HepG2 (cell line): ENCODE results near the gene NFS1. TPM values are rescaled to one million over a fixed set of nuclear protein-coding genes. Genes with fewer than 3 reads are reported as not detected.

Experiments used
- ATAC-seq: fragments of 200-7000 bp; cut with Tn5 transposase; 3 replicates; pipeline ENCODE4 v1.9.1; 2020; ENCODE audit warnings: mild to moderate bottlenecking, moderate library complexity
- BruUV-seq: library from RNA; stranded (reverse); fragments of 400-500 nt; replicated peaks from 2 replicates; lab custom pipeline; 2021; lab: Mats Ljungman, UMichigan
- CTCF ChIA-PET: fragments of 300-600 bp; formaldehyde crosslinking; extraction: SDS; loops from one replicate; lab custom pipeline; 2021; ENCODE audit warnings: low total read pairs, inconsistent platforms, low intra/inter-chr PET ratio; lab: Yijun Ruan, JAX
- POLR2A ChIA-PET: fragments of 350-600 bp; sonication (Branson Sonifier 250); formaldehyde crosslinking; loops from one replicate; lab custom pipeline; 2020; ENCODE audit warnings: antibody characterized with exemption, inconsistent platforms; lab: Yijun Ruan, JAX
- DNase-seq: peaks from one replicate; pipeline ENCODE4 v3.0.0-alpha.2; 2015; ENCODE audit warnings: low spot score
- FAIRE-seq: peaks from 3 replicates; lab custom pipeline; 2011; peaks lifted over from hg19 to GRCh38; lab: Jason Lieb, UNC
- H2AFZ ChIP-seq: one replicate; pipeline ENCODE4 v1.6.1; 2011; ENCODE audit warnings: low read length, inconsistent platforms
- H3K27ac ChIP-seq: fragments of 300-600 bp; 3 replicates; pipeline ENCODE4 v1.8.0; 2011; ENCODE audit warnings: mixed run types, mild to moderate bottlenecking, mixed read lengths, low read length, inconsistent platforms; ENCODE audit not compliant: insufficient read depth; ENCODE audit errors: extremely low read length
- H3K27me3 ChIP-seq, 2 experiments: fragments of 200-600 bp in 1 of 2; 2 replicates in 1 of 2; 3 replicates in 1 of 2; pipeline versions ENCODE4 v1.6.0 to v1.8.0; 2011; ENCODE audit warnings: low read length in 2 of 2, mild to moderate bottlenecking in 2 of 2, moderate library complexity in 2 of 2, inconsistent platforms in 1 of 2; ENCODE audit not compliant: insufficient read depth in 2 of 2, control insufficient read depth in 1 of 2
- H3K36me3 ChIP-seq, 2 experiments: fragments of 200-600 bp in 1 of 2; replicated peaks in 1 of 2; 2 replicates in 1 of 2; 3 replicates in 1 of 2; pipeline versions ENCODE4 v1.5.1 to v1.8.0; 2011; ENCODE audit warnings: low read length in 2 of 2, inconsistent platforms in 1 of 2; ENCODE audit not compliant: insufficient read depth in 2 of 2, control insufficient read depth in 1 of 2
- H3K4me1 ChIP-seq: 2 replicates; pipeline ENCODE4 v1.5.1; 2012; ENCODE audit warnings: low read length, inconsistent platforms; ENCODE audit not compliant: insufficient read depth
- H3K4me2 ChIP-seq: 2 replicates; pipeline ENCODE4 v1.6.0; 2011; ENCODE audit warnings: low read depth, low read length, inconsistent platforms
- H3K4me3 ChIP-seq, 3 experiments: fragments of 200-600 bp in 1 of 3; sonication (generic), shearing (Covaris generic) in 1 of 3; replicated peaks in 1 of 3; 2 replicates each; pipeline ENCODE4 v1.5.1; 2011 to 2016; ENCODE audit warnings: low read length in 3 of 3, inconsistent platforms in 2 of 3, low read depth in 2 of 3, mild to moderate bottlenecking in 2 of 3, control low read depth in 1 of 3, mixed read lengths in 1 of 3; ENCODE audit not compliant: insufficient read depth in 1 of 3
- H3K79me2 ChIP-seq: one replicate; pipeline ENCODE4 v1.6.1; 2011; ENCODE audit warnings: low read length, inconsistent platforms; ENCODE audit not compliant: insufficient read depth
- H3K9ac ChIP-seq: 2 replicates; pipeline ENCODE4 v1.6.0; 2011; ENCODE audit warnings: mild to moderate bottlenecking, low read depth, low read length, inconsistent platforms; ENCODE audit not compliant: insufficient read depth
- H3K9me3 ChIP-seq: 2 replicates; pipeline ENCODE4 v1.5.1; 2012; ENCODE audit warnings: mild to moderate bottlenecking, low read length
- H4K20me1 ChIP-seq: 2 replicates; pipeline ENCODE4 v1.6.0; 2011; ENCODE audit warnings: inconsistent platforms, mild to moderate bottlenecking, low read length, moderate library complexity; ENCODE audit not compliant: insufficient read depth
- ATF6 ChIP-seq: sonication (generic); formaldehyde crosslinking; conservative IDR thresholded peaks from 2 replicates; pipeline ENCODE4 v1.4.0; 2020; ENCODE audit warnings: missing genetic modification reagents
- DBP ChIP-seq: sonication (generic); formaldehyde crosslinking; IDR thresholded peaks from 2 replicates; pipeline ENCODE4 v1.4.0; 2020; ENCODE audit warnings: missing genetic modification reagents; ENCODE audit errors: not compliant biosample characterization
- GATAD2A ChIP-seq: IDR thresholded peaks from 2 replicates; pipeline ENCODE4 v1.6.1; 2016
- MAFK ChIP-seq, 2 experiments: IDR thresholded peaks in 1 of 2; conservative IDR thresholded peaks in 1 of 2; 2 replicates each; pipeline ENCODE4 v1.6.1; 2011; ENCODE audit warnings: improper control_type of control experiment in 2 of 2, low read length in 2 of 2
- PAF1 ChIP-seq: IDR thresholded peaks from 2 replicates; pipeline ENCODE4 v1.6.1; 2016; ENCODE audit warnings: missing genetic modification reagents, missing compliant biosample characterization
- ZBTB1 ChIP-seq: sonication (generic); formaldehyde crosslinking; IDR thresholded peaks from 2 replicates; pipeline ENCODE4 v1.4.0; 2020; ENCODE audit warnings: missing genetic modification reagents, borderline replicate concordance
- ZBTB44 ChIP-seq: sonication (generic); formaldehyde crosslinking; IDR thresholded peaks from 2 replicates; pipeline ENCODE4 v1.4.0; 2020; ENCODE audit warnings: missing genetic modification reagents
- ZNF142 ChIP-seq: sonication (generic); formaldehyde crosslinking; IDR thresholded peaks from 2 replicates; pipeline ENCODE4 v1.4.0; 2020; ENCODE audit warnings: missing genetic modification reagents
- ZNF264 ChIP-seq: sonication (generic); formaldehyde crosslinking; IDR thresholded peaks from 2 replicates; pipeline ENCODE4 v1.4.0; 2020; ENCODE audit warnings: missing genetic modification reagents
- ZNF576 ChIP-seq: sonication (generic); formaldehyde crosslinking; IDR thresholded peaks from 2 replicates; pipeline ENCODE4 v1.4.0; 2020; ENCODE audit warnings: mild to moderate bottlenecking, missing genetic modification reagents
- ZNF800 ChIP-seq: sonication (generic); formaldehyde crosslinking; IDR thresholded peaks from 2 replicates; pipeline ENCODE4 v1.4.0; 2020; ENCODE audit warnings: missing genetic modification reagents
- WGBS: methylation state at CpG from one replicate; pipeline ENCODE4 v1.1.6; 2017; ENCODE audit warnings: low lambda C conversion rate; 5-methylcytosine and 5-hydroxymethylcytosine counted together
- in situ Hi-C: cut with HindIII; loops from 2 replicates; pipeline ENCODE4 v1.10.0; 2017; ENCODE audit warnings: low pct_unique_long_range_greater_than_20kb; ENCODE audit not compliant: extremely low pct_ligation_motif_present
- intact Hi-C: fragments of 100-400 bp; cut with micrococcal nuclease; formaldehyde crosslinking; loops from one replicate; pipeline ENCODE4 v1.10.0; 2022; ENCODE audit not compliant: unreplicated experiment
- polyA plus RNA-seq, 8 experiments: library from polyadenylated mRNA; depleted of rRNA in 3 of 8; stranded (reverse) in 7 of 8; unstranded in 1 of 8; fragments of >200 nt; fragmentation: Illumina TruSeq in 4 of 8; extraction: Trizol in 4 of 8; gene quantifications; 2 replicates each; pipeline versions ENCODE4 v1.2.1 to v1.2.3, GENCODE V29; 2011 to 2016; ENCODE audit warnings: low read depth in 4 of 8, missing spikeins in 1 of 8, mixed read lengths in 1 of 8; ENCODE audit not compliant: insufficient read depth in 1 of 8
- total RNA-seq, 5 experiments: library from RNA; depleted of rRNA; stranded (reverse); fragments of >200 nt; fragmentation: Illumina TruSeq; extraction: Trizol; gene quantifications; 2 replicates each; pipeline ENCODE4 v1.2.3, GENCODE V29; 2016; ENCODE audit warnings: low read depth in 1 of 5

NFS1 gene
- total and polyA plus RNA-seq, 2 of the 13 experiments (the other 11 are each of a cell fraction or from before 2014, with no cell fraction given), result 65.9 to 88.1 TPM

GRCh38 chr20:35721621-35722020 lies 22.5 kb upstream of the NFS1 start:
- ATAC-seq, result no peak
- in situ Hi-C loops, result no loop called here
- no peak for TF ChIP-seq ATF6
- TF ChIP-seq PAF1 (CRISPR knock-in tag), result peak; percentile 67; the same call in 1 of the 2 replicates
- TF ChIP-seq ZBTB44 (CRISPR knock-in tag), result 0 out of 2 replicates have a peak, but pooled peaks have one; percentile 52
- no peak for TF ChIP-seq ZNF576
- 0 out of 2 replicates have a peak, but pooled peaks have one; percentile 47 for TF ChIP-seq ZNF800 (CRISPR knock-in tag)
- TF ChIP-seq DBP (CRISPR knock-in tag), result peak; percentile 14
- TF ChIP-seq ZBTB1 (CRISPR knock-in tag), result no peak
- TF ChIP-seq GATAD2A (CRISPR knock-in tag), result no peak
- 0 out of 2 replicates have a peak, but pooled peaks have one; percentile 14 for TF ChIP-seq ZNF264 (CRISPR knock-in tag)
- TF ChIP-seq MAFK (conservative IDR thresholded peaks at IDR 0.05 in 1 of 2, IDR thresholded peaks at IDR 0.05 in 1 of 2; ENCODE audit: low read length in 2 of 2), result peak; percentile 11 to 31; a peak in 1 of 4 replicates
- 0 out of 2 replicates have a peak, but pooled peaks have one; percentile 39 for TF ChIP-seq ZNF142 (CRISPR knock-in tag)

More at GRCh38 chr20:35721621-35722020, 22.5 kb upstream of the NFS1 start:
- ChIA-PET POLR2A (interaction anchor here (1.2 to 16.7 kb wide), 3 partner anchors 12 to 22 kb away, joined by 3 to 319 read pairs (median 10); partner anchors contain the start of genes NFS1 and ROMO1), CTCF (no interaction called here)
- Histone ChIP-seq H3K27me3 (no peaks in the 10 kb centered on the region), H3K79me2 (peaks cover 90% of the 10 kb centered on the region), H3K27ac (no peak overlapping the region), H3K9ac (no peak overlapping the region), H3K4me2 (no peak overlapping the region), H3K9me3 (no peaks in the 10 kb centered on the region), H2AFZ (no peak overlapping the region), H3K4me3 (no peak overlapping the region), H3K4me1 (0 out of 2 replicates have a peak, but pooled peaks cover 5% of the 10 kb centered on the region), H3K36me3 (peaks cover 73 to 97% of the 10 kb centered on the region in 2 experiments), H4K20me1 (peaks cover 100% of the 10 kb centered on the region)
- BruUV-seq, result no TSS peak
- no peak for DNase-seq
- 97% methylated on average over 3 of the region's 3 CpGs for WGBS
- FAIRE-seq, result no peak
- intact Hi-C loops, result no loop called here
